ENCODE results near the gene PROM1.

PROM1 gene

GRCh38 chr4:16118090-16118489 lies 34.3 kb upstream of the PROM1 start:
- TF ChIP-seq CTCF (IDR thresholded peaks at IDR 0.05; ENCODE audit: insufficient read depth, low read length, poor library complexity, severe bottlenecking) = no peak
- no peak for TF ChIP-seq EZH2phosphoT487 (conservative IDR thresholded peaks at IDR 0.05; ENCODE audit: low read length)
- H3K4me3 ChIP-seq (ENCODE audit: insufficient read depth, low read length, poor library complexity, severe bottlenecking) = no peak overlapping the region
- H3K27ac ChIP-seq (ENCODE audit: low read depth, low read length) = no peak overlapping the region
- no peak overlapping the region for H2AFZ ChIP-seq (ENCODE audit: low read depth, low read length, severe bottlenecking)
- no peaks in the 10 kb centered on the region for H3K9me2 ChIP-seq (replicated peaks; ENCODE audit: insufficient read depth, low read length)
- H4K20me1 ChIP-seq (ENCODE audit: low read depth, low read length) = no peaks in the 10 kb centered on the region
- no peak overlapping the region for H3K9ac ChIP-seq (ENCODE audit: low read length)
- no peak overlapping the region for H3K4me2 ChIP-seq (ENCODE audit: low read depth, low read length, poor library complexity, severe bottlenecking)
- no peaks in the 10 kb centered on the region for H3K27me3 ChIP-seq (ENCODE audit: low read length)
- H3K9me3 ChIP-seq (ENCODE audit: insufficient read depth, low read length) = no peaks in the 10 kb centered on the region
- no peaks in the 10 kb centered on the region for H3F3A ChIP-seq (ENCODE audit: insufficient read depth)
- no peaks in the 10 kb centered on the region for H3K36me3 ChIP-seq (ENCODE audit: low read length)
- no peaks in the 10 kb centered on the region for H3K79me2 ChIP-seq (ENCODE audit: insufficient read depth, low read length)

- Histone ChIP-seq H3K9me3 (ENCODE audit: insufficient read depth, low read length) (no peaks in the 10 kb centered on the region), H4K20me1 (ENCODE audit: low read depth, low read length) (no peaks in the 10 kb centered on the region), H3K9ac (ENCODE audit: low read length) (no peak overlapping the region), H3F3A (ENCODE audit: insufficient read depth) (no peaks in the 10 kb centered on the region), H3K79me2 (ENCODE audit: insufficient read depth, low read length) (no peaks in the 10 kb centered on the region), H3K9me2 (replicated peaks; ENCODE audit: insufficient read depth, low read length) (no peaks in the 10 kb centered on the region), H3K36me3 (ENCODE audit: low read length) (no peaks in the 10 kb centered on the region), H3K27me3 (ENCODE audit: low read length) (no peaks in the 10 kb centered on the region), H2AFZ (ENCODE audit: low read depth, low read length, severe bottlenecking) (no peak overlapping the region), H3K4me2 (ENCODE audit: low read depth, low read length, poor library complexity, severe bottlenecking) (no peak overlapping the region), H3K27ac (ENCODE audit: low read depth, low read length) (no peak overlapping the region), H3K4me3 (ENCODE audit: insufficient read depth, low read length, poor library complexity, severe bottlenecking) (no peak overlapping the region)
- no peak for TF ChIP-seq CTCF (IDR thresholded peaks at IDR 0.05; ENCODE audit: insufficient read depth, low read length, poor library complexity, severe bottlenecking)
- TF ChIP-seq EZH2phosphoT487 (conservative IDR thresholded peaks at IDR 0.05; ENCODE audit: low read length) = no peak
These were observed 33.3 kb upstream of the PROM1 start for GRCh38 chr4:16117164-16117563.

- Histone ChIP-seq H2AFZ (ENCODE audit: low read depth, low read length, severe bottlenecking) (no peak overlapping the region), H3K9me2 (replicated peaks; ENCODE audit: insufficient read depth, low read length) (no peaks in the 10 kb centered on the region), H3F3A (ENCODE audit: insufficient read depth) (no peaks in the 10 kb centered on the region), H3K4me3 (ENCODE audit: insufficient read depth, low read length, poor library complexity, severe bottlenecking) (no peak overlapping the region), H4K20me1 (ENCODE audit: low read depth, low read length) (no peaks in the 10 kb centered on the region), H3K27ac (ENCODE audit: low read depth, low read length) (no peak overlapping the region), H3K27me3 (ENCODE audit: low read length) (no peaks in the 10 kb centered on the region), H3K36me3 (ENCODE audit: low read length) (no peaks in the 10 kb centered on the region), H3K9me3 (ENCODE audit: insufficient read depth, low read length) (no peaks in the 10 kb centered on the region), H3K79me2 (ENCODE audit: insufficient read depth, low read length) (no peaks in the 10 kb centered on the region), H3K4me2 (ENCODE audit: low read depth, low read length, poor library complexity, severe bottlenecking) (no peak overlapping the region), H3K9ac (ENCODE audit: low read length) (no peak overlapping the region)
- no peak for TF ChIP-seq CTCF (IDR thresholded peaks at IDR 0.05; ENCODE audit: insufficient read depth, low read length, poor library complexity, severe bottlenecking)
- no peak for TF ChIP-seq EZH2phosphoT487 (conservative IDR thresholded peaks at IDR 0.05; ENCODE audit: low read length)
These were observed 32.7 kb upstream of the PROM1 start for GRCh38 chr4:16116493-16116990.
